Subcutaneous adipose tissue (tissue), 4 donors: ENCODE measurements around the gene RNF34. TPM values are rescaled to one million over a fixed set of nuclear protein-coding genes. Genes with fewer than 3 reads are reported as not detected.

Experiments used
- total RNA-seq, 4 donors: library from RNA; depleted of rRNA; stranded (reverse); fragments of >200 nt; gene quantifications; one replicate each; pipeline ENCODE4 v1.1.0, GENCODE V29; 2016
- TF ChIP-seq, protein P1 (sequence below): fragments of 450-650 bp; IDR thresholded peaks from one replicate; pipeline ENCODE4 v1.5.1; 2016; ENCODE audit warnings: low read depth, mild to moderate bottlenecking, control low read depth, antibody characterized with exemption, moderate library complexity

RNF34 gene
- total RNA-seq, 4 donors from 2014 or later: 28.7 to 37.2 (median 35.5) TPM

DNA sequence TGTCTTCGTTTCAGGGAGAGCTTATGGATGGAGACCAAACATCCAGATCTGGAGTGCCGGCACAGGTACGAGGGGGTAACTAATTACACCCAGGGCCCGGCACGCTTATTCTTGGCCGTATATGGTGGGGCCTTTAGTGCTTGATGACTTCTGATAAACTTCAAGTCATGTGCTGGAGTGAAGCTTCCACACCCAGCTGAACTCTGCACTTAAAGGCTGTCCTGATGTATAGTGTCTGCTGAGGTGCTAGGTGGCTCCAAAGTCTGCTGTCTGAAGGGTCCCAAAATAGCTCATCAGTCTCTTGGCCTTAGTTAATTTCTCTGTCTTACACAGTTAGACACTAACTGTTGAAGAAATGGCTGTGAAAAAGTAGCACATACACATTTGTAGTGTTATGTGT lies 17.9 kb downstream of the RNF34 start:
- TF ChIP-seq, protein P1, sequence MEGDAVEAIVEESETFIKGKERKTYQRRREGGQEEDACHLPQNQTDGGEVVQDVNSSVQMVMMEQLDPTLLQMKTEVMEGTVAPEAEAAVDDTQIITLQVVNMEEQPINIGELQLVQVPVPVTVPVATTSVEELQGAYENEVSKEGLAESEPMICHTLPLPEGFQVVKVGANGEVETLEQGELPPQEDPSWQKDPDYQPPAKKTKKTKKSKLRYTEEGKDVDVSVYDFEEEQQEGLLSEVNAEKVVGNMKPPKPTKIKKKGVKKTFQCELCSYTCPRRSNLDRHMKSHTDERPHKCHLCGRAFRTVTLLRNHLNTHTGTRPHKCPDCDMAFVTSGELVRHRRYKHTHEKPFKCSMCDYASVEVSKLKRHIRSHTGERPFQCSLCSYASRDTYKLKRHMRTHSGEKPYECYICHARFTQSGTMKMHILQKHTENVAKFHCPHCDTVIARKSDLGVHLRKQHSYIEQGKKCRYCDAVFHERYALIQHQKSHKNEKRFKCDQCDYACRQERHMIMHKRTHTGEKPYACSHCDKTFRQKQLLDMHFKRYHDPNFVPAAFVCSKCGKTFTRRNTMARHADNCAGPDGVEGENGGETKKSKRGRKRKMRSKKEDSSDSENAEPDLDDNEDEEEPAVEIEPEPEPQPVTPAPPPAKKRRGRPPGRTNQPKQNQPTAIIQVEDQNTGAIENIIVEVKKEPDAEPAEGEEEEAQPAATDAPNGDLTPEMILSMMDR: no peak

DNA sequence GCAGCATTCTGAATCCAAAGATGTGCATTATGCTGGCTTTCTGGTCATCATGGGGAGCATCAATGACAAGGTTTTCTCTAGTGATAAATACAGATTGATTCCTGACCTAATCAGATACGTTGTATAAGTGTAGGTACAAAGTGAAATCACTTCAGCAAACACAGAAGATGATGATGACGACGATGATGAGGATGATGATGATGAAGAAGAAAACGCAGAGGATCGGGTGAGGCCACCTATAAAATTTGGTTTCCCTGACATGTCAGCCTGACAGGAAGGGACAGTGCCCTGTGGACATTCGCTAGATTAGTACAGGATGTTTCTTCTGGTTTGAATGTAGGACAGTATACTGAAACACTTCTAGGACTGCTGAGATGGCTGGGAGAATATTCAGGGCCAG lies 20.2 kb downstream of the RNF34 start:
- TF ChIP-seq, protein P1: no peak

DNA sequence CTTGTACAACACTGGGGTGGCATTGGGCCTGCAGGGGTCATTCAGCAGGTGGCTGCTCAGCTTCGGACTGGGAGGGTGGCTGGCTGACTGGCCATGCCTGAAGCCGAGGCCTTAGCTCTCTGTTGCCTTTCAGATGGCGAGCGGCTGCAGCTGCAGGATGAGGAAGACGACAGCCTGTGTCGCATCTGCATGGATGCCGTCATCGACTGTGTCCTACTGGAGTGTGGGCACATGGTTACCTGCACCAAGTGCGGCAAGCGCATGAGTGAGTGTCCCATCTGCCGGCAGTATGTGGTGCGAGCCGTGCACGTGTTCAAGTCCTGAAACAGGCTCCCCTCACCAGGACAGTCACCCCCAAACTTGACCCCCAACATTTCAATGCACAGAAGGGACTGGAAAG lies 23.3 kb downstream of the RNF34 start:
- TF ChIP-seq, protein P1: no peak

DNA sequence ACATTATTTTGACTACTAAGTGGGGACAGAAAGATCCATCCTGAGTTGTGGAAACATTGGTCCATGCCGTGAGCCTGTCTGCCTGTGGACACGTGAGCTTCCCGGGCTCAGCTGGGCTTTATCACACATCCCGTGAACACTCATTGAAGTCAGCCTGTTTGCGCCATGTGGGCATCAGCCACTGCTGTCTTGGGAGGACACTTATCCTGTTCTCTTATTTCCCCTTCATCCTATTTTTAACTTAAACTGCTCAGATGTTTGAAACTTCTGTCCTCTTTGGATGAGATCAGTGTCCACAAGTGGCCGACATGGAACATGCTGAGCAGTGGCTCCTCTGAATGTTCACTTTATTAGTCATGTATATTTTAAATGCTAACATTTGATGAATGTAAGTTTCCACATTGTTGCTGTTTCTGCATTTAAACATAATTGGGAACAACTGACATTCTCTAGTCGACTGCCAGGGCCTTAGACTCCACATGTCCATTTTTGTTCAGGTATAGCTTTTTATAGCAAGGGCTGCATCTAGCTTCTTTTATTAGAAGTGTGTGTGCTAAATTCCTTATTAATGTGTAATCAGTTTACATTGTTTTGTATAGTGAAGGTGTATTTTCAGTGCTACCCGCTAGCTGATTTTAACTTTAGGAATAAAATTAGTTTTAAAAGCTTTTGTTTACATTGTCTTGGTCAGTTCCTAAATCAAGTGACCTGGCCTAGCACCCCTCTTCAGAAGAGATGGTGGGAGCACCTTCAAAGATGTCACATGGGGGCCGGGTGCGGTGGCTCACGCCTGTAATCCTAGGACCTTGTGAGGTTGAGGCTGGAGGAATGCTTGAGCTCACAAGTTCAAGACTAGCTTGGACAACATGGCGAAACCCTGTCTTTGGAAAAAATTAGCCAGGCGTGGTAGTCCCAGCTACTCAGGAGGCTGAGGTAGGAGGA lies 24.0 kb downstream of the RNF34 start:
- TF ChIP-seq, protein P1: no peak

DNA sequence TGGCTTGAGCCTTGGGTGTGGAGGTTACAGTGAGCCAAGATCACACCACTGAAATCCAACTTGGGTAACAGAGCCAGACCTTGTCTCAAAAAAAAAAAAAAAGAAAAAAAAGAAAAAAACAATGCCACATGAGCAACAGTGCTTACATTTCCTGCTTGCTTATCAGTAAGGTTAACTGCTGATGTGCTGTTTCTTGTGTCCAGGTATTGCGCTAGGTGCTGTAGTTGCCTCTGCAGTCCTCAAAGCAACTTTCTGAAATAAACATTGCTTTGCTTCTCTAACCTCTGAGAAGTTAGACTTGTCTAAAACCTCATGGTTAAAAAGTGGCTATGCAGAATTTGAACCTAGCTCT lies 24.7 kb downstream of the RNF34 start:
- TF ChIP-seq, protein P1: no peak

DNA sequence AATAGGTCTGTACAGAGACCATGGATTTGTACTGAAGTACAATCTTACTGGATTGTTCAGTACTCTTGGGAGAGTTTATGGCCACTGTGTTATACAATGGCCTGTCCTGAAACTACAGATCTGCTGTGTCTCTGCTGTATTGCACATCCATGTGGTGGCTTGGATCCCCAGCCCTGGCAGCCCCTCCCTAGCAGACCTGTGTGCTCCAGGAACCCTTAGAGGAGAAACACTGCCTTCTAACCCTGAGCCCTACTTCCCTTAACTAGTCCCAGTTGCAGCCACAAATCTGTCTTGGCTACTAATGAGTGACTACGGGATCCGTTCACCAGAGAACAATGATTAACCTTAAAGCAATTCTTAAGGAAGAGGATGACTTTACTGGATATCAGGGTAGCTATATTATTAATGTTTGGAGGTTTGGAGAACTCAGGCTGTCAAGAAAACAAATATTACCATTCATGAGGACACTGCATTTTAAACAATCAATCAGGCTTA lies 27.7 kb downstream of the RNF34 start:
- TF ChIP-seq, protein P1: no peak

DNA sequence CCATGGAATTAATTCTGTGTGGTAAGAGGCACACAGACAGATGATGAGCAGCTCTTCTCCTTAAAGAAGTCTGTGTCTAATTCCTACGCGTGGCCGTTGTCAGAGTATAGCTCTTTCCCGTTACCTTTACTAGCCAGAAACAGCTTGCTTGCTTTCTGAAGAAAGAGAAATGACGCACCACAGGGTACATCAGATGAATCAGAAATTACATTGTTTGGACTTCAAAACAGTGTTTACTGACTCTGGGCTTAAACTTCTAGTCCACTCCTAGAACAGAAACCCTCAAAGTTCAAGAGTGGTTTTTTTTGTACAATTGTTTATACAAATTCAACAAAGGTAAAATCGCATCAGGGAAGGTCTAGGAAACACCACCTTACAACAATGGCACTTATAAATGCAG lies 29.0 kb downstream of the RNF34 start:
- TF ChIP-seq, protein P1: no peak
